Endothelial cell of umbilical vein (primary cell): Measurements from ENCODE around the gene CACNA1S.

Experiments
- CTCF ChIP-seq, 2 donors: IDR thresholded peaks; 1 replicate in 1 of 2; 2 replicates in 1 of 2; pipeline ENCODE4 v1.5.1; 2011; ENCODE audit warnings: low read length in 2 of 2, mild to moderate bottlenecking in 2 of 2, moderate library complexity in 2 of 2, control low read depth in 1 of 2, inconsistent platforms in 1 of 2, low read depth in 1 of 2; ENCODE audit not compliant: insufficient read depth in 1 of 2; ENCODE audit errors: extremely low read depth in 1 of 2
- EZH2 ChIP-seq: IDR thresholded peaks from 2 replicates; pipeline ENCODE4 v1.6.1; 2012; ENCODE audit warnings: borderline replicate concordance, low read depth, mild to moderate bottlenecking, moderate library complexity, low read length, inconsistent platforms; ENCODE audit not compliant: severe bottlenecking
- POLR2A ChIP-seq: IDR thresholded peaks from 2 replicates; pipeline ENCODE4 v1.6.1; 2012; ENCODE audit warnings: low read depth, mild to moderate bottlenecking, control low read depth, low read length

DNA sequence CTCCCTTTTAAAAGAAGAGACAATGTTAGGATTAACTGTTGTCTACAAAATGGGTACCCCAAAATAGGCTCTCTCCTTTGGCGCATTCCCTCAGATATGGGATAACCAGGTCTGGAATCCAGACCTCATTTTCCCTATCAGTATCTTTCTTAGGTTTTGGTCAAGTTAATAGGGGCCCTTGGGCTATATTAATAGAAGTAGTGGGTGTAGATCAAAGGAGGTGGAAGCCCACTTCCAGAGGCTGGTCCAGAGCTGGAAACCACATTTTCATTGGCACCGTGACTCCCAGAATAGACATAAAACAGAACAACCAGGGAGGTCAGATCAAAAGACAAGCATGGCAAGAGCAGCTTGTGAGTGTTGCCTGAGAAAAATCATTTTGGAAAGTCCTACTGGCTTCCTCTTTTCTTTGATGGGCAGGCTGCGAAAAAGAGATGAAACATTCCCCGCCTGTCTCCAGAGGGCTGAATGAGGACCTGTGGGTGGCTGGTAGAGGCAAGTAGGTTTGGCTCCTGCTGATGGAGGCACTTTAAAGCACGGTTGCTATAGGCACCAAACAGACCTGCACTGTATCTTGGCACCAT is 62.9 kb downstream of the CACNA1S start:
- TF ChIP-seq POLR2A: no peak
- TF ChIP-seq EZH2: no peak
- no peak for TF ChIP-seq CTCF (IDR thresholded peaks at IDR 0.05; ENCODE audit: extremely low read depth in 1 of 2, insufficient read depth in 1 of 2, low read depth in 1 of 2, low read length in 2 of 2)
